AG04449 (cell line): ENCODE results near the gene LSP1.
A peak's percentile ranks its signal among the peaks of the same experiment; 100 is the strongest.

ENCODE experiments used
- CTCF ChIA-PET: fragments of 350-600 bp; formaldehyde crosslinking; extraction: SDS; loops from one replicate; lab custom pipeline; 2021; ENCODE audit warnings: antibody characterized with exemption; lab: Yijun Ruan, JAX
- POLR2A ChIA-PET: fragments of 400-600, 350-600 bp; formaldehyde crosslinking; extraction: SDS; loops from one replicate; lab custom pipeline; 2020; ENCODE audit warnings: antibody characterized with exemption, inconsistent platforms; lab: Yijun Ruan, JAX
- DNase-seq: peaks from one replicate; pipeline ENCODE4 v3.0.0-alpha.2; 2010; ENCODE audit warnings: low read depth, low spot score
- H3K4me3 ChIP-seq: 2 replicates; pipeline ENCODE4 v1.5.1; 2011; ENCODE audit warnings: low read depth, mild to moderate bottlenecking, control low read depth, low read length
- TF ChIP-seq, protein P1 (sequence below): IDR thresholded peaks from one replicate; pipeline ENCODE4 v1.5.1; 2011; ENCODE audit warnings: mild to moderate bottlenecking, moderate library complexity, low read length, control low read depth, inconsistent platforms; ENCODE audit not compliant: insufficient read depth; ENCODE audit errors: missing control alignments

Gene LSP1

DNA sequence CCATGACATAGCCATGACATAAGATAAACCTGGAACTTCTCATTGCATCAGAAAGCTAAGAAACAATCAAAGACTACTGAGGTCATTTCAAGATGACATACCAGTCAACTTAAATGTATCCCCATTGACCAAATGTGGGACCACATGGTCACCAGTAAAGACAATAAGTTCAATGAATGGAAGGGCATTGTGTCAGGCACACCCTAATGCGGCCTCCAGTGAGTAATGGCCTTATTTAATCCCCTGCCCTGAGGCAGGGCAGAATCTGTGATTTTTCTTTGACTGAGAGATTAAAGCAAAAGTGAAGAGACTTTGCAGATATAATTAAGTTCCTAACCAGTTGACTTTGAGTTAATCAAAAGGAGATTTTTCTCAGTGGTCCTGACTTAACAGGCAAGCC, 35.4 kb upstream of the LSP1 start:
- H3K4me3 ChIP-seq: no peak overlapping the region
- TF ChIP-seq, protein P1, sequence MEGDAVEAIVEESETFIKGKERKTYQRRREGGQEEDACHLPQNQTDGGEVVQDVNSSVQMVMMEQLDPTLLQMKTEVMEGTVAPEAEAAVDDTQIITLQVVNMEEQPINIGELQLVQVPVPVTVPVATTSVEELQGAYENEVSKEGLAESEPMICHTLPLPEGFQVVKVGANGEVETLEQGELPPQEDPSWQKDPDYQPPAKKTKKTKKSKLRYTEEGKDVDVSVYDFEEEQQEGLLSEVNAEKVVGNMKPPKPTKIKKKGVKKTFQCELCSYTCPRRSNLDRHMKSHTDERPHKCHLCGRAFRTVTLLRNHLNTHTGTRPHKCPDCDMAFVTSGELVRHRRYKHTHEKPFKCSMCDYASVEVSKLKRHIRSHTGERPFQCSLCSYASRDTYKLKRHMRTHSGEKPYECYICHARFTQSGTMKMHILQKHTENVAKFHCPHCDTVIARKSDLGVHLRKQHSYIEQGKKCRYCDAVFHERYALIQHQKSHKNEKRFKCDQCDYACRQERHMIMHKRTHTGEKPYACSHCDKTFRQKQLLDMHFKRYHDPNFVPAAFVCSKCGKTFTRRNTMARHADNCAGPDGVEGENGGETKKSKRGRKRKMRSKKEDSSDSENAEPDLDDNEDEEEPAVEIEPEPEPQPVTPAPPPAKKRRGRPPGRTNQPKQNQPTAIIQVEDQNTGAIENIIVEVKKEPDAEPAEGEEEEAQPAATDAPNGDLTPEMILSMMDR: no peak
- ChIA-PET POLR2A (no interaction called here), CTCF (interaction anchor here (1.0 to 4.0 kb wide), 4 partner anchors 9 to 165 kb away, joined by 3 to 19 read pairs (median 11); no protein-coding TSS in a partner anchor)
- DNase-seq: no peak

DNA sequence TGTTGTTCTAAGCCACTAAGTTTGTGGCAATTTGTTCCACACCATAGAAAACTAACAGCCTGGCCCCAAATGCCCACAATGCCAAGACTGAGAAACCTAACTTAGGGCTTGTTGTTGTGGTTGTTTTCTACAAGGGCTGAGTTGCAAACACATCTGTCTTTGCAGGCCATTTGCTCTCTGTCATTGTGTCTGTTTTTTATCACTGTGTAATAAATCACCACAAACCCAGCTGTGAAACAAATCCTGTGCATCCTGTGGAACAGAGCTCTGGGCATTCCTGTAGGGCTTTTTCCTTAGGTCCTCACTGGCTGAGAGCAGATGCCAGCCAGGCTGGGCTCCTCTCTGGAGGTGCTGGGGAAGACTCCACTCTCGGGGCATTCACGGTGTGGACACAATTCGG, 33.8 kb upstream of the LSP1 start:
- CTCF ChIA-PET: interaction anchor here (0.6 to 4.8 kb wide), 5 partner anchors 12 to 166 kb away, joined by 3 to 47 read pairs (median 3); no protein-coding TSS in a partner anchor
- TF ChIP-seq, protein P1: no peak

DNA sequence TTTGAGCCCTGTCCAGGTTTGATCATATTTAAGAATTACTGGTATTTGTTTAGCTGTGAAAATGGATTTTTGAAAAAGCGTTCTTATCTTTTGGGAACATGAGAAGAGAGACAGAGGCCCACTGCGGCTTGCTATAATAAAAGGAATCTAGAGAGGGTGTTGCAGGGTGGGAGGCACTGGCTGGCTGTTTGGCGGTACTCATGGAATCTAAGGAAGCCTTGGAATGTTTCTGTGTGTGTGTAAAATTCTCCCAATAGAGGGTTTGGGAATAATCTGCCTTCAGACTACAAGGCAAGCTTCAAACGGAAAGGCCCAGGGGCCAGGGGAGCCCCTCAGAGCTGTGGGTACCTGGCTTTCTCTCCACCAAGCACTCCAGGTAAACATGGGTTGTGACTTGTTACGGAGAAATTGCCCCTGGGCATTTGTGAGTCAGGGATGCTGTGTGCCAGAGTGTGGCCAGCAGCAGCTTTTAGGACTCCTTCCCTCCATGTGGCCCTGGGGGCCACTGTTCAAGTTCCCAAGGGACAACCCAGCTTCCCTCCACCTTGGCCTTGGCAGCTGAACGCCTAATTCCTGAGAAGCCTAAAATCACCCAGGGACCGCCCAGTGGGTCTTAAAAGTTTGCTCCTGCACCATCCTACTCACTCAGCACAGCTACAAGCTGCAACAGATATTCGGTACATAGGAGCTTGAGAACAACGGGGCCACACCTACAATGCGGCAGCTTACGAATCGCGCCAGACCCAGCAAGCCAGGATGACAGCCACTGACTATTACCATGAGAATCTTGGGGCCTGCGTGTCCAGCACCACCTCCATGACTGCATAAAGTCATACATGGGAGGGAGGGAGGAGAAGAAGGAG, 32.2 kb upstream of the LSP1 start:
- H3K4me3 ChIP-seq: no peak overlapping the region
- TF ChIP-seq, protein P1: no peak
- peak; percentile 12 for DNase-seq
- CTCF ChIA-PET: interaction anchor here (0.7 to 4.8 kb wide), 5 partner anchors 8 to 330 kb away, joined by 3 to 47 read pairs (median 7); no protein-coding TSS in a partner anchor
- POLR2A ChIA-PET: no interaction called here

More for the DNA sequence above, 33.8 kb upstream of the LSP1 start:
- POLR2A ChIA-PET: no interaction called here
- no peak overlapping the region for H3K4me3 ChIP-seq
- DNase-seq: no peak

DNA sequence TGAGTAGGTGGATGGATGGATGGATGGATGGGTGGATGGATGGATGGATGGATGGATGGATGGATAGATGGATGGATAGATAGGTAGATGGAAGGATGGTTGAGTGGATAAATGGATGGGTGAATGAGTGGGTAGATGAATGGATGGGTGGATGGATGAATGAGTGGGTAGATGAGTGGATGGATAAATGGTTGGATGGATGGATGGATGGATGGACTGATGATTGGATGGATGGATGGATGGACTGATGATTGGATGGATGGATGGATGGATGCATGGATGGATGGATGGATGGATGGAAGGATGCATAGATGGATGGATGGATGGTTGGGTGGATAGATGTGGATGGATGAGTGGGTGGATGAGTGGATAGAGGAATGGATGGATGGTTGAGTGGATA, 31.3 kb upstream of the LSP1 start:
- no peak overlapping the region for H3K4me3 ChIP-seq
- CTCF ChIA-PET: interaction anchor here (0.9 to 4.8 kb wide), 5 partner anchors 10 to 169 kb away, joined by 4 to 47 read pairs (median 12); partner anchors contain the start of gene SYT8
- TF ChIP-seq, protein P1: no peak

DNA sequence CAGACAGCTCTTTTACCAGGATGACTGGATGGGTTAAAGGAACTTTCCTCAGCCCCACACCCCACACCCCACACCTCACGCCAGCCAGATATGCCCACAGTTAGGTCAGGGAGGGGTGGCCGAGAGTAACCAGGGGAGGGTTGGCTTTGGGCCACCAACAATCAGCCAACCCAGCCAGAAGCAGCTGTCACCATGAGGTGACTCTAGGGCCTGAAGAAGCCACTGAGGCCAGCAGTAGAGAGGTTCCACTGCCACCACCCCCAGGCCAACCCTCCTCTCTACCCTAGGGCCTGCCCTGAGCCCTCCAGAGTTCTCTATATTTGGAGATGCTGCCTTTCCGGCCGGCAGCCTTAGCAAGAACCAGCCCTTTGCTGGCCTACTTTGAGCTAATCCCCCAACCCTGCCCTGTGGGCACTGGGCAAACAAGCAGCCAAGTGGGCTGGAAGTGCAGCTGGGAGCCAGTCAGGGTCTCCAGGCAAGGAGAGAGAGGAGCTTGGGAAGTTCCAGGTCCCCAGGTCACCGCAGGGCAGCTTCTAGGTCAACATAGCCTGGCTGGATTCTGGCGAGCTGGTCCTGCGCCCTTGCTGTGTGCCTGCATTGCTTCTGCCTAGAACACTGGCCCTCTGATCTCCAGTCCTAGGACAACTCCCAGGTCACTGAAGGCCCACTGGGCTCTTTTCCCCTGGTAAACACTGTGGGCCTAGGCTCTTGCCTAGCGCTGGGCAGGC, 30.1 kb upstream of the LSP1 start:
- no peak overlapping the region for H3K4me3 ChIP-seq
- ChIA-PET CTCF (interaction anchor here (0.7 to 4.8 kb wide), 6 partner anchors 9 to 331 kb away, joined by 3 to 47 read pairs (median 4); partner anchors contain the start of gene SYT8), POLR2A (interaction anchor here (0.7 kb wide), 1 partner anchor 86 kb away, joined by 3 read pairs; no protein-coding TSS in a partner anchor)
- DNase-seq: no peak
- TF ChIP-seq, protein P1: no peak

More for the DNA sequence above, 31.3 kb upstream of the LSP1 start:
- no peak for DNase-seq
- POLR2A ChIA-PET: no interaction called here
